ENCODE measurements around the gene PRR12.

GRCh38 chr19:49574206-49574755 lies 16.7 kb upstream of the PRR12 start:
- no peak for TF ChIP-seq CTCF (IDR thresholded peaks at IDR 0.05; ENCODE audit: low read depth, low read length, missing input control)
- TF ChIP-seq RAD21 (IDR thresholded peaks at IDR 0.05), result no peak

Measured in liver (tissue), 3 donors.